Right lobe of liver (tissue), 6 donors: ENCODE data around the gene RAB1B. TPM values are rescaled to one million over a fixed set of nuclear protein-coding genes. Genes with fewer than 3 reads are reported as not detected.

ENCODE experiments used
- ATAC-seq, 4 donors: fragments of 200-7000 bp; cut with Tn5 transposase; one replicate each; pipeline ENCODE4 v1.9.1; 2020; ENCODE audit warnings: mild to moderate bottlenecking in 4 of 4, moderate library complexity in 4 of 4
- DNase-seq, 3 donors: peaks; one replicate each; pipeline ENCODE4 v3.0.0-alpha.2; 2020
- H3K27ac ChIP-seq, 3 donors: fragments of 200-600 bp; one replicate each; pipeline ENCODE4 v1.8.0; 2022
- H3K27me3 ChIP-seq, 2 donors: fragments of 200-600 bp; one replicate each; pipeline ENCODE4 v1.8.0; 2022
- H3K36me3 ChIP-seq, 4 donors: fragments of 200-600 bp; sonication (generic) in 1 of 4; one replicate each; pipeline versions ENCODE4 v1.5.1 to v1.8.0; 2017 to 2022; ENCODE audit warnings: control low read depth in 1 of 4
- H3K4me1 ChIP-seq, 4 donors: fragments of 200-600 bp; sonication (generic) in 1 of 4; one replicate each; pipeline versions ENCODE4 v1.5.1 to v1.8.0; 2017 to 2022; ENCODE audit warnings: control low read depth in 1 of 4
- H3K4me3 ChIP-seq, 3 donors: fragments of 200-600 bp; one replicate each; pipeline ENCODE4 v1.8.0; 2022
- H3K9me3 ChIP-seq, 4 donors: fragments of 200-600 bp; sonication (generic) in 1 of 4; one replicate each; pipeline versions ENCODE4 v1.5.1 to v1.8.0; 2017 to 2022; ENCODE audit warnings: control low read depth in 1 of 4
- CTCF ChIP-seq, 4 donors: fragments of 200-600 bp in 3 of 4; fragments of 450-650 bp in 1 of 4; IDR thresholded peaks; one replicate each; pipeline versions ENCODE4 v1.5.1 to v1.8.0; 2016 to 2022; ENCODE audit warnings: antibody characterized with exemption in 4 of 4, mild to moderate bottlenecking in 2 of 4
- POLR2A ChIP-seq: fragments of 450-650 bp; IDR thresholded peaks from one replicate; pipeline ENCODE4 v1.6.1; 2017; ENCODE audit warnings: antibody characterized with exemption, mild to moderate bottlenecking
- WGBS: methylation state at CpG from one replicate; pipeline ENCODE4 v1.1.6; 2018; ENCODE audit warnings: low coverage, low lambda C conversion rate; ENCODE audit not compliant: insufficient coverage; ENCODE audit errors: missing lambda C conversion rate; 5-methylcytosine and 5-hydroxymethylcytosine counted together
- intact Hi-C, 2 donors: fragments of 100-400 bp; cut with DNase I; formaldehyde crosslinking; loops; one replicate each; pipeline versions ENCODE4 v1.11.2 to v1.14.1; 2022
- total RNA-seq, 6 experiments: library from RNA; depleted of rRNA in 2 of 6; stranded (reverse); fragments of >200 nt in 2 of 6; fragmentation: NEBNext Ultra II Directional in 3 of 6; extraction: Animal tissue kit (Norgen Biotek cat#: 25700) in 3 of 6; gene quantifications; one replicate each; pipeline versions ENCODE4 v1.1.0 to v1.2.4, GENCODE V29; 2016 to 2023
- donor health status: DM: no; HTN: yes; CAD: no.
- donor health status: DM: no; HTN: no; CAD: no.
- donor health status: DM: no; HTN: no; CAD: no.
- donor health status: DM: no; HTN: yes; CAD: no.
- donor health status: DM: no; HTN: yes; CAD: no.

The RAB1B gene
- total RNA-seq, 6 experiments from 2014 or later = 52.3 to 69.0 (median 59.6) TPM

- Histone ChIP-seq H3K27ac (no peak overlapping the region), H3K36me3 (peaks cover 0 to 17% (median 6%) of the 10 kb centered on the region in 4 donors), H3K4me3 (no peak overlapping the region), H3K4me1 (peaks cover 0 to 5% (median 0%) of the 10 kb centered on the region in 4 donors), H3K9me3 (no peaks in the 10 kb centered on the region), H3K27me3 (no peaks in the 10 kb centered on the region)
- intact Hi-C loops = no loop called here
- ATAC-seq = no peak
- 86% methylated on average over 10 of the region's 15 CpGs for WGBS
- DNase-seq = no peak
- TF ChIP-seq POLR2A = no peak
- no peak for TF ChIP-seq CTCF (IDR thresholded peaks at IDR 0.05)
Observed at GRCh38 chr11:66279092-66279734, 10.8 kb downstream of the RAB1B start.

GRCh38 chr11:66280428-66280827 lies 12.0 kb downstream of the RAB1B start:
- no peaks in the 10 kb centered on the region for H3K27me3 ChIP-seq
- TF ChIP-seq POLR2A = no peak
- no peak for TF ChIP-seq CTCF (IDR thresholded peaks at IDR 0.05)

GRCh38 chr11:66281001-66281400 lies 12.6 kb downstream of the RAB1B start:
- WGBS = 83% methylated on average over 3 of the region's 6 CpGs
- intact Hi-C loops = loop anchor here (10.0 kb wide), 1 partner anchor 56 kb away; no protein-coding TSS in a partner anchor
- TF ChIP-seq POLR2A = no peak
- TF ChIP-seq CTCF (IDR thresholded peaks at IDR 0.05) = no peak
- DNase-seq = no peak
- Histone ChIP-seq H3K27me3 (no peaks in the 10 kb centered on the region), H3K9me3 (no peaks in the 10 kb centered on the region), H3K27ac (no peak overlapping the region), H3K4me3 (no peak overlapping the region), H3K4me1 (peaks cover 0 to 5% (median 0%) of the 10 kb centered on the region in 4 donors), H3K36me3 (peaks cover 0 to 2% (median 0%) of the 10 kb centered on the region in 4 donors)
- no peak for ATAC-seq

More at GRCh38 chr11:66280428-66280827, 12.0 kb downstream of the RAB1B start:
- Histone ChIP-seq H3K4me3 (no peak overlapping the region), H3K4me1 (peaks cover 0 to 5% (median 0%) of the 10 kb centered on the region in 4 donors), H3K9me3 (no peaks in the 10 kb centered on the region), H3K27ac (no peak overlapping the region), H3K36me3 (peaks cover 0 to 8% (median under 1%) of the 10 kb centered on the region in 4 donors)
- intact Hi-C loops = loop anchor here (10.0 kb wide), 1 partner anchor 56 kb away; no protein-coding TSS in a partner anchor
- peak in 1 of 3 donors; percentile 57 for DNase-seq
- 62% methylated on average over 2 of the region's 14 CpGs for WGBS
- no peak for ATAC-seq

GRCh38 chr11:66281776-66282467 lies 13.5 kb downstream of the RAB1B start:
- peak in 1 of 3 donors; percentile 54 for DNase-seq
- 55% methylated on average over 5 of the region's 20 CpGs for WGBS

More at GRCh38 chr11:66281776-66282467, 13.5 kb downstream of the RAB1B start:
- Histone ChIP-seq H3K36me3 (no peaks in the 10 kb centered on the region), H3K27ac (no peak overlapping the region), H3K27me3 (no peaks in the 10 kb centered on the region), H3K4me3 (no peak overlapping the region), H3K4me1 (peaks cover 0 to 5% (median 0%) of the 10 kb centered on the region in 4 donors), H3K9me3 (no peaks in the 10 kb centered on the region)
- no peak for ATAC-seq
- no peak for TF ChIP-seq POLR2A
- no peak for TF ChIP-seq CTCF (IDR thresholded peaks at IDR 0.05)
- intact Hi-C loops = loop anchor here (10.0 kb wide), 1 partner anchor 57 kb away; no protein-coding TSS in a partner anchor
